Stimulated activated CD4-positive, alpha-beta T cell treated with anti-CD3 and anti-CD28 coated beads, Interleukin-4, amount 100 ng/mL, for 1 hour (primary cell): ENCODE measurements around the gene USHBP1.
A peak's percentile ranks its signal among the peaks of the same experiment; 100 is the strongest.
"Not testable (repeated sequence)": the region's sequence is repeated elsewhere in the genome, so short reads cannot be mapped to it uniquely, and the experiment has no call there.

ENCODE experiments used
- DNase-seq: peaks from one replicate; pipeline ENCODE4 v3.0.0-alpha.2; 2020

The USHBP1 gene

GRCh38 chr19:17294051-17294891 lies 29.7 kb upstream of the USHBP1 start:
- peak; percentile 61 for DNase-seq

GRCh38 chr19:17293605-17294004 lies 29.1 kb upstream of the USHBP1 start:
- no peak for DNase-seq

- peak; percentile 82 for DNase-seq
Observed at GRCh38 chr19:17292301-17293074, 27.9 kb upstream of the USHBP1 start.

GRCh38 chr19:17289489-17289888 lies 24.9 kb upstream of the USHBP1 start:
- DNase-seq = peak; percentile 53

GRCh38 chr19:17286752-17287151 lies 22.2 kb upstream of the USHBP1 start:
- no peak for DNase-seq

GRCh38 chr19:17286263-17286662 lies 21.7 kb upstream of the USHBP1 start:
- DNase-seq = no peak

- DNase-seq = no peak
Observed at GRCh38 chr19:17285415-17286135, 21.0 kb upstream of the USHBP1 start.

- DNase-seq = no peak
Observed at GRCh38 chr19:17283504-17283996, 19.0 kb upstream of the USHBP1 start.

- peak; percentile 80 for DNase-seq
Observed at GRCh38 chr19:17282488-17283125, 18.1 kb upstream of the USHBP1 start.

GRCh38 chr19:17281391-17282304 lies 17.1 kb upstream of the USHBP1 start, which contains the start of gene ANKLE1:
Gene ANKLE1, plus strand, starts transcription at chr19:17281901. Its CDS starts 20 bp downstream, at chr19:17281921.
- DNase-seq = peak; percentile 52

GRCh38 chr19:17279436-17279835 lies 14.9 kb upstream of the USHBP1 start:
- DNase-seq = no peak

- DNase-seq = no peak
Observed at GRCh38 chr19:17275441-17276175, 11.1 kb upstream of the USHBP1 start.

- DNase-seq = not testable (repeated sequence)
Observed at GRCh38 chr19:17274892-17275291, 10.3 kb upstream of the USHBP1 start.

GRCh38 chr19:17268754-17269153 lies 4.2 kb upstream of the USHBP1 start:
- no peak for DNase-seq

GRCh38 chr19:17266975-17267788 lies 2.6 kb upstream of the USHBP1 start, which contains the start of gene BABAM1:
Gene BABAM1, plus strand, starts transcription at chr19:17267443. Its CDS starts 1,364 bp downstream, at chr19:17268807.
- peak; percentile 89 for DNase-seq

GRCh38 chr19:17266589-17266974 lies 2.0 kb upstream of the USHBP1 start:
- DNase-seq = no peak

- DNase-seq = no peak
Observed at GRCh38 chr19:17266026-17266425, 1.5 kb upstream of the USHBP1 start.

- no peak for DNase-seq
Observed at GRCh38 chr19:17263712-17264640, 569 bp downstream of the USHBP1 start.
